Brain microvascular endothelial cell (primary cell): Measurements from ENCODE around the gene C1QTNF3.

Experiments
- DNase-seq: peaks from one replicate; pipeline ENCODE4 v3.0.0-alpha.2; 2020
- H3K27ac ChIP-seq: fragments of 250-450 bp; sonication (Bioruptor Pico); 2 replicates; pipeline ENCODE4 v1.5.1; 2020; ENCODE audit warnings: mild to moderate bottlenecking, moderate library complexity
- H3K27me3 ChIP-seq: fragments of 250-450 bp; sonication (Bioruptor Pico); replicated peaks from 2 replicates; pipeline ENCODE4 v1.5.1; 2020; ENCODE audit warnings: mild to moderate bottlenecking
- H3K36me3 ChIP-seq: fragments of 250-450 bp; sonication (Bioruptor Pico); replicated peaks from 2 replicates; pipeline ENCODE4 v1.5.1; 2020; ENCODE audit warnings: mild to moderate bottlenecking
- H3K4me3 ChIP-seq: 2 replicates; pipeline ENCODE4 v1.5.1; 2011; ENCODE audit warnings: low read depth, mild to moderate bottlenecking, control low read depth, low read length, moderate library complexity
- in situ Hi-C: cut with HindIII; loops from 2 replicates; pipeline ENCODE4 v1.10.0; 2017; ENCODE audit warnings: low sequenced_read_pairs, low pct_ligation_motif_present
- TF ChIP-seq, protein P1 (sequence below): IDR thresholded peaks from 2 replicates; pipeline ENCODE4 v1.5.1; 2011; ENCODE audit warnings: low read depth, mild to moderate bottlenecking, moderate library complexity, low read length, control low read depth, inconsistent platforms; ENCODE audit errors: missing control alignments

Gene C1QTNF3

DNA sequence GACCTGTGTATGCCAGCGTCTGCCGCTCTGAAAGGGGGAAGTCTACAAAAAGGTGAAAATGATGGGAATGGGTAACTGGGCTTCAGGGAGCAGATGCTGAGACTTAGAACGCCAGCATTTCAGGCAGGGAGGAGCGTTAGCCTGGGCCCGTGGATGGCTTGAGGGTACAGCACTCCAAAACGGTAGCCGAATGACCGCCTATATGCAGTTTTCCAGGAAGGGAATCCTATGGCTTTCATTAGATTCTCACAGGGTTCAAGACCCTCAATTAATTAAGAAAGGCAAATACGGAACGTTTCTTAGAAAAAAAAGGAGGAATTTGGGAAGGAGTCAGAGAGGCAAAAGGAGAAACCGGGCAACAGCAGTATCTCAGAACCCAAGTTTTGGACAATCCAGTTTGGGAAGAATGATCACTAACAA, 35.8 kb downstream of the C1QTNF3 start:
- H3K4me3 ChIP-seq = peak overlapping the region; percentile 83
- in situ Hi-C loops = no loop called here
- H3K27me3 ChIP-seq = no peaks in the 10 kb centered on the region
- peak overlapping the region; percentile 81 for H3K27ac ChIP-seq
- no peak for DNase-seq
- H3K36me3 ChIP-seq = no peaks in the 10 kb centered on the region
- TF ChIP-seq, protein P1, sequence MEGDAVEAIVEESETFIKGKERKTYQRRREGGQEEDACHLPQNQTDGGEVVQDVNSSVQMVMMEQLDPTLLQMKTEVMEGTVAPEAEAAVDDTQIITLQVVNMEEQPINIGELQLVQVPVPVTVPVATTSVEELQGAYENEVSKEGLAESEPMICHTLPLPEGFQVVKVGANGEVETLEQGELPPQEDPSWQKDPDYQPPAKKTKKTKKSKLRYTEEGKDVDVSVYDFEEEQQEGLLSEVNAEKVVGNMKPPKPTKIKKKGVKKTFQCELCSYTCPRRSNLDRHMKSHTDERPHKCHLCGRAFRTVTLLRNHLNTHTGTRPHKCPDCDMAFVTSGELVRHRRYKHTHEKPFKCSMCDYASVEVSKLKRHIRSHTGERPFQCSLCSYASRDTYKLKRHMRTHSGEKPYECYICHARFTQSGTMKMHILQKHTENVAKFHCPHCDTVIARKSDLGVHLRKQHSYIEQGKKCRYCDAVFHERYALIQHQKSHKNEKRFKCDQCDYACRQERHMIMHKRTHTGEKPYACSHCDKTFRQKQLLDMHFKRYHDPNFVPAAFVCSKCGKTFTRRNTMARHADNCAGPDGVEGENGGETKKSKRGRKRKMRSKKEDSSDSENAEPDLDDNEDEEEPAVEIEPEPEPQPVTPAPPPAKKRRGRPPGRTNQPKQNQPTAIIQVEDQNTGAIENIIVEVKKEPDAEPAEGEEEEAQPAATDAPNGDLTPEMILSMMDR = no peak

DNA sequence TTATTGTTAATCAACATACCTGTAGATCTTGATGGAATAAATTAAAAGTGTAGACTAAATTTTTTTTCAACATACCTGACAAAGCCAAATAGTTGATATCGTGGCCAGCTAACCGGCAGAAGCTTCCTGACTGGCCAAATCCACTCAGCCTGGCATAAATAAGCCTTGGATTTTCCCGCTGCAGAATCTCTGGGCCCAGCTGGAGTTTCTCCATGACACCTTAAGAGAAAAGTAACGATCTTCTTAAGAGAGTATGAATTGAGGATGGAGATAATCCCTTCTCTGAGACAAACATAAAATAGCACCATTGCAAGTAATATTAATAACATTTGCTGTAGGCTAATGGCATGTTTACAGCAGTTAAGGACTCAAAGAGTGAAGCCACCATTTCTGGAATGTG, 37.3 kb downstream of the C1QTNF3 start:
- DNase-seq = no peak
- no peaks in the 10 kb centered on the region for H3K27me3 ChIP-seq
- H3K4me3 ChIP-seq = no peak overlapping the region
- TF ChIP-seq, protein P1 = no peak
- no peaks in the 10 kb centered on the region for H3K36me3 ChIP-seq
- in situ Hi-C loops = no loop called here
- no peak overlapping the region for H3K27ac ChIP-seq

DNA sequence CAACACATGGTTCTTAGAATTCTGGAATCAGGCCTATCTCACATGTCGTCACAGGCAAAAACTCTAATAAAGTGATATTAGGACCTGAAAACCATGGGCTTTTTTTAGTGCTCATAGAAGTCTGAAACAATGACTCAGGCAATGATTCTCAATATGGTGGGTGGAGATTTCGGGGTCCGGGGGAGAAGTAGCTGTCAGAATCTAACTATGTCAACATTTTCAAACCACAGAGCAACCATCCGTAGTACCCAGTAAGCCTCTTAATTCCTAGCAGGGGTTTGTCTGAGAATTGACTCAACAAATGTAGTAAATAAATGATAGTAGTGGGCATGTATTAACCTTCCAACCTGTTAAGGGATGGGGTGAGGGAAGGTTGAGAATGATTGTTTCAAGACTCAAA, 37.8 kb downstream of the C1QTNF3 start:
- no peak for DNase-seq
- no peaks in the 10 kb centered on the region for H3K36me3 ChIP-seq
- TF ChIP-seq, protein P1 = no peak
- in situ Hi-C loops = no loop called here
- H3K27ac ChIP-seq = no peak overlapping the region
- no peaks in the 10 kb centered on the region for H3K27me3 ChIP-seq
- no peak overlapping the region for H3K4me3 ChIP-seq

DNA sequence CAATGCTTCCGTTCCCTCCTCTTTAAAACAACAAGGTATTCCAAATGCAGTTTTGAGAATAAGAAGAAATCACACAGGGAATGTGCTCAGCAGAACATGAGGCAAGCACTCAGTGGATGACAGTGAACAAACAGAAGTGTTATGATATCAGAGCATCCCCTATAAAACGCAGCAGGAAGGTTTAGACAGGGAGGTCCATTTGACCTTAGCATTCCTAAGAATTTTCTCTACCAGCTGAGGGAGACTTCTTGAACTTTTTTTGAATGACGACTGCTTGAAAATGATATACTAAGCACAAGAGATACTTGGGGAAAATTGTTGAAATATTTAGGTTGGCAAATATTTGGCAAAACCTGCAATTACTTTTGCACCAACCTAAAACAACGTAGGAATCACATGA, 39.1 kb downstream of the C1QTNF3 start:
- Histone ChIP-seq H3K4me3 (no peak overlapping the region), H3K27me3 (no peaks in the 10 kb centered on the region), H3K36me3 (no peaks in the 10 kb centered on the region), H3K27ac (no peak overlapping the region)
- DNase-seq = no peak
- TF ChIP-seq, protein P1 = no peak
- in situ Hi-C loops = no loop called here

DNA sequence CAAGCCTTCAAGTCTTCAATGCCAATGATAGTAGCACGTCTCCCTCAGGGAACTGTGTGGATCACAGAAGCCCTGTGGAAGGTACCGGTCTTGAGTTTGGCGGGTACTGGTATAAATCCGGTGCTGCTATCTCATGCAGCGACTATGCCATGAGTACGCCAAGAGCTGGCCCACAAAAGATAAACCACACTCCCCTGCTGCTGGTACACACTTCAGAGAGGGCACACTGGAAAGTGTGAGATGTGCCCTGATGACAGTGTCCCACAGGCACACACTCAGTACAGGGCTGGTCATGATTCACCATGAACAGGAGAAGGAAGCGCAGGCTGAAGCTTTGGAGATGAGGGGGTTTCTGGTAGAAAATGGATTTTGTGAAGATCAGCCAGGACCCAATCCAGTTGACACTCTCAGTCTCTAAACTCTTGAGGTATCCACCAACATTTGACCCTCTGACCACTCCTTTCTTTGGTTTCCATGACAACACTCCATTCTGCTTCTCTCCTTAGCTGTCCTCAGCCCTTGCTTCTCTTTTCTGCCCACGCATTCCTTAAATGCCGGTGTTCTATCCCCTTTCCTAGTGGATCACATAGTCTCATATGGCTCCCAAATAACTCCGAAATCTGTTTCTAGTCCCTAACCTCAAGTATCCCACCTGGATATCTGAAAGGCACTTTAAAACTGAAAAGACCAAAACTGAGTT, 40.2 kb downstream of the C1QTNF3 start:
- in situ Hi-C loops = no loop called here
- no peak overlapping the region for H3K27ac ChIP-seq
- TF ChIP-seq, protein P1 = no peak
- H3K36me3 ChIP-seq = no peaks in the 10 kb centered on the region
- H3K27me3 ChIP-seq = no peaks in the 10 kb centered on the region
- H3K4me3 ChIP-seq = no peak overlapping the region
- no peak for DNase-seq
